Neural cell (in vitro differentiated cells): Measurements from ENCODE around the gene SLC38A9.

Experiments
- CTCF ChIP-seq: fragments of 450-650 bp; IDR thresholded peaks from 2 replicates; pipeline ENCODE4 v1.5.1; 2014; ENCODE audit warnings: antibody characterized with exemption, mild to moderate bottlenecking, moderate library complexity; ENCODE audit not compliant: poor library complexity, severe bottlenecking
- EZH2 ChIP-seq: fragments of 200-600, 300-800 bp; shearing (Covaris generic), sonication (generic); IDR thresholded peaks from 2 replicates; pipeline ENCODE4 v1.6.1; 2014; ENCODE audit warnings: antibody characterized with exemption, low read length, borderline replicate concordance, mild to moderate bottlenecking; ENCODE audit not compliant: insufficient read depth, poor library complexity, severe bottlenecking
- POLR2AphosphoS5 ChIP-seq: IDR thresholded peaks from 2 replicates; pipeline ENCODE4 v1.6.1; 2012

- TF ChIP-seq CTCF (no peak), EZH2 (no peak), POLR2AphosphoS5 (no peak)
Measured at GRCh38 chr5:55700745-55701144, 11.4 kb downstream of the SLC38A9 start.
